Progenitor cell of endocrine pancreas (in vitro differentiated cells): ENCODE data around the gene EIF2S2. TPM values are rescaled to one million over a fixed set of nuclear protein-coding genes. Genes with fewer than 3 reads are reported as not detected.

Source experiments
- DNase-seq: peaks from one replicate; pipeline ENCODE4 v3.0.0; 2021; ENCODE audit warnings: low spot score; ENCODE audit not compliant: unreplicated experiment
- H3K27ac Mint-ChIP-seq: 2 replicates; pipeline ENCODE4 v1.8.0; 2021; ENCODE audit warnings: mild to moderate bottlenecking, moderate library complexity, mixed read lengths
- H3K27me3 Mint-ChIP-seq: 2 replicates; pipeline ENCODE4 v1.8.0; 2021; ENCODE audit warnings: mixed read lengths
- H3K36me3 Mint-ChIP-seq: 2 replicates; pipeline ENCODE4 v1.8.0; 2022; ENCODE audit warnings: mixed read lengths; ENCODE audit not compliant: insufficient read depth
- H3K4me1 Mint-ChIP-seq: 2 replicates; pipeline ENCODE4 v1.8.0; 2021; ENCODE audit warnings: low read depth, mixed read lengths
- H3K4me3 Mint-ChIP-seq: 2 replicates; pipeline ENCODE4 v1.8.0; 2021; ENCODE audit warnings: low read depth, mild to moderate bottlenecking, moderate library complexity, mixed read lengths
- H3K9me3 Mint-ChIP-seq: 2 replicates; pipeline ENCODE4 v1.8.0; 2021; ENCODE audit warnings: low read depth, mixed read lengths
- CTCF ChIP-seq: fragments of 200-600 bp; sonication (generic); IDR thresholded peaks from one replicate; pipeline ENCODE4 v1.5.0; 2021; ENCODE audit warnings: antibody characterized with exemption, mild to moderate bottlenecking; ENCODE audit not compliant: unreplicated experiment
- total RNA-seq: library from RNA; stranded (reverse); gene quantifications from 2 replicates; pipeline ENCODE4 v1.2.1, GENCODE V29; 2021

Gene EIF2S2
- total RNA-seq, 1 donor from 2014 or later: 84.0 TPM

- Mint-ChIP-seq H3K27ac (no peak overlapping the region), H3K4me3 (no peak overlapping the region)
Observed at GRCh38 chr20:34076952-34077351, 35.1 kb downstream of the EIF2S2 start.

GRCh38 chr20:34075647-34076046 lies 36.4 kb downstream of the EIF2S2 start:
- TF ChIP-seq CTCF: no peak
- Mint-ChIP-seq H3K9me3 (no peaks in the 10 kb centered on the region), H3K4me1 (no peaks in the 10 kb centered on the region), H3K4me3 (no peak overlapping the region), H3K27ac (no peak overlapping the region), H3K36me3 (peaks cover 9% of the 10 kb centered on the region), H3K27me3 (no peaks in the 10 kb centered on the region)
- no peak for DNase-seq

More at GRCh38 chr20:34076952-34077351, 35.1 kb downstream of the EIF2S2 start:
- no peak for TF ChIP-seq CTCF
- no peaks in the 10 kb centered on the region for H3K27me3 Mint-ChIP-seq
- peaks cover 11% of the 10 kb centered on the region for H3K36me3 Mint-ChIP-seq
- no peaks in the 10 kb centered on the region for H3K9me3 Mint-ChIP-seq
- H3K4me1 Mint-ChIP-seq: no peaks in the 10 kb centered on the region
- DNase-seq: no peak

GRCh38 chr20:34074101-34074760 lies 37.8 kb downstream of the EIF2S2 start:
- no peak for TF ChIP-seq CTCF
- Mint-ChIP-seq H3K36me3 (peaks cover 6% of the 10 kb centered on the region), H3K9me3 (no peaks in the 10 kb centered on the region), H3K27ac (no peak overlapping the region), H3K4me3 (no peak overlapping the region), H3K27me3 (no peaks in the 10 kb centered on the region), H3K4me1 (no peaks in the 10 kb centered on the region)
- DNase-seq: no peak

- peaks cover 5% of the 10 kb centered on the region for H3K4me1 Mint-ChIP-seq
- no peaks in the 10 kb centered on the region for H3K27me3 Mint-ChIP-seq
- H3K4me3 Mint-ChIP-seq: no peak overlapping the region
- TF ChIP-seq CTCF: no peak
- DNase-seq: no peak
- H3K27ac Mint-ChIP-seq: no peak overlapping the region
- H3K9me3 Mint-ChIP-seq: no peaks in the 10 kb centered on the region
- H3K36me3 Mint-ChIP-seq: peaks cover 2% of the 10 kb centered on the region
Observed at GRCh38 chr20:34072778-34073177, 39.3 kb downstream of the EIF2S2 start.

- TF ChIP-seq CTCF: no peak
- Mint-ChIP-seq H3K9me3 (no peaks in the 10 kb centered on the region), H3K27ac (no peak overlapping the region), H3K4me3 (no peak overlapping the region), H3K27me3 (no peaks in the 10 kb centered on the region), H3K36me3 (peaks cover 2% of the 10 kb centered on the region), H3K4me1 (peaks cover 6% of the 10 kb centered on the region)
- no peak for DNase-seq
Observed at GRCh38 chr20:34072076-34072475, 40.0 kb downstream of the EIF2S2 start.
